GM12872 (cell line): Measurements from ENCODE around the gene RUNX1.

Source experiments
- CTCF ChIP-seq: IDR thresholded peaks from 3 replicates; pipeline ENCODE4 v1.5.1; 2011; ENCODE audit warnings: low read depth, mild to moderate bottlenecking, low read length, moderate library complexity; ENCODE audit not compliant: insufficient read depth

The RUNX1 gene

GRCh38 chr21:34793471-34793870 is 255.6 kb downstream of the RUNX1 start:
- no peak for TF ChIP-seq CTCF

GRCh38 chr21:34792504-34793089 is 256.5 kb downstream of the RUNX1 start:
- TF ChIP-seq CTCF, result no peak

GRCh38 chr21:34791776-34792503 is 257.2 kb downstream of the RUNX1 start:
- no peak for TF ChIP-seq CTCF

GRCh38 chr21:34790834-34791233 is 258.3 kb downstream of the RUNX1 start:
- TF ChIP-seq CTCF, result no peak

GRCh38 chr21:34790341-34790740 is 258.8 kb downstream of the RUNX1 start:
- no peak for TF ChIP-seq CTCF

GRCh38 chr21:34788879-34789278 is 260.2 kb downstream of the RUNX1 start:
- no peak for TF ChIP-seq CTCF

- TF ChIP-seq CTCF, result no peak
Measured at GRCh38 chr21:34783815-34784214, 265.3 kb downstream of the RUNX1 start.
